ENCODE measurements around the gene MLC1.

GRCh38 chr22:50046481-50047245 lies 38.6 kb downstream of the MLC1 start:
- TF ChIP-seq POLR2AphosphoS5 (IDR thresholded peaks at IDR 0.05; ENCODE audit: low read depth, low read length) (no peak), POLR2A (IDR thresholded peaks at IDR 0.05; ENCODE audit: low read depth, low read length) (no peak), TAF1 (IDR thresholded peaks at IDR 0.05; ENCODE audit: borderline replicate concordance, low read depth, low read length) (no peak)

All from GM12892 (cell line).